ENCODE measurements around the gene PSMD13.

Gene PSMD13

GRCh38 chr11:203945-204586 is 32.7 kb upstream of the PSMD13 start:
- no peak for DNase-seq (ENCODE audit: low read depth in 3 of 3, low spot score in 1 of 3)

- no peak for DNase-seq (ENCODE audit: low read depth in 3 of 3, low spot score in 1 of 3)
Measured at GRCh38 chr11:204587-205109, 32.1 kb upstream of the PSMD13 start.

DNA sequence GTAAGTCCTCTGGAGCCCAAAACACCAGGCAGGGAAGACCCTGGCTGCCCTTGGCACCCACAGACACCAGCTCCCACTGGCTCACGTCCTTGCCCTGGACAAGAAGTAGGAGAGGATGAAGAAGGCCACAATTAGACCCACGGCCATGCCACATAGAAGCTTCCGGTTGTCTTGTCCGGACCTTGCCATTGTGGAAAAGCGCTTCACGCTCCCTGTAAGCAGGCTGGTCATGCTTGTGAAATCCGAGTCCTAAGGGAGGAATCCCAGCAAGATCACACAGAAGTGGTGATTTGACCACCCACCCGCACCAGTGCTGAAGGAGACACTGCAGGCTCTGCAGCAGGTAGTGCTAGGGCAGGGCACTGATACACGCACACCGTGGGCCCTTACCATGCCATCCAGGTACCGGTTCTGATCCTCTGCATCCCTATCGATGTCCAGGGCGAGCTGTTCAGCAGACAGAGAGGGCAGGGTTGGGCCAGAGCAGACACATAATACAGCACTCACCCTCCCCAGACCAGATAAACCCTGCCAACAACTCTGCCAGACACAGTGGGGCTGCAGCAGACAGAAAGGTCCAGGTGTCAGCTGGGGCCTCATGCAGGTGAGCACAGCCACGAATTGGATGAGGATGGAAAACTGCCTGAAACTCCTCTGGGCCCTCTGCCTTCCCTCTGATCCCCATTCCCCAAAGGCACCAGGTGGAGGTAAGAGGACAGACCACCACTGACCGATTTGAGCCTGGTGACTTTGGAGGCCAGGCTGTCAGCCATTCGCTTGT is 31.4 kb upstream of the PSMD13 start:
- no peak for DNase-seq (ENCODE audit: low read depth in 3 of 3, low spot score in 1 of 3)

GRCh38 chr11:206002-206384 is 30.8 kb upstream of the PSMD13 start:
- no peak for DNase-seq (ENCODE audit: low read depth in 3 of 3, low spot score in 1 of 3)

DNA sequence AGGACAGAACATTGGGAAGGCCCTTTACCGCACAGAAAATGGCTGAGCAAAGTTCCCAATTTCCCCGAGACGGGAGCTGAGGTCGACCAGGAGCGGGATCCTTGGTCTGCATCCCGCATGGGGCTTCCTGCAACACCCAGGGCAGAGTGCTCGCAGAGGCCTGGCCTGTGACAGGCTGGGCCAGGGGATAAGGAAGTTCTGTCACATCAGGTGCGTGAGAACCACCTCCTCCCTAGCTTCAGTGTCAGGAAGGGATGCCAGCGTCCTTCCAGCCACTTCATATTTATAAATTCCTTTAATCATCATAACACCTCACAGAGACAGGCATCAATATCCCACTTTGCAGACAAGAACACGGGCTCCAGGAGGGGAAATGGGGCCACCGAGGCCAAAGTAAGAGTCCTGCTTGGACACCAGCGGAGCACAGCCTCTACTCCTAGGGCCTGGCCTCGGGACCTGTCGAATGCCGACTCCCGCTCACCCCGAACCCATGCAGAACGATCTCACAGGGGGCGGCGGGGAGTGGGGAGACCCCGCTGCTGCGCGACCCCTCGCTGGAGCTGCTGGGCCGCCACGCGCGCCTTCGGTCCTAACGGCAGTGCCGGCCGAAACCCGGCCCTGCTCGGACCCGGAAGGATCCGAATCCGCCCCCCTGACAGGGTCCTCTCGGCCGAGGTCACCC is 30.1 kb upstream of the PSMD13 start:
- DNase-seq (ENCODE audit: low read depth in 3 of 3, low spot score in 1 of 3), result no peak

DNA sequence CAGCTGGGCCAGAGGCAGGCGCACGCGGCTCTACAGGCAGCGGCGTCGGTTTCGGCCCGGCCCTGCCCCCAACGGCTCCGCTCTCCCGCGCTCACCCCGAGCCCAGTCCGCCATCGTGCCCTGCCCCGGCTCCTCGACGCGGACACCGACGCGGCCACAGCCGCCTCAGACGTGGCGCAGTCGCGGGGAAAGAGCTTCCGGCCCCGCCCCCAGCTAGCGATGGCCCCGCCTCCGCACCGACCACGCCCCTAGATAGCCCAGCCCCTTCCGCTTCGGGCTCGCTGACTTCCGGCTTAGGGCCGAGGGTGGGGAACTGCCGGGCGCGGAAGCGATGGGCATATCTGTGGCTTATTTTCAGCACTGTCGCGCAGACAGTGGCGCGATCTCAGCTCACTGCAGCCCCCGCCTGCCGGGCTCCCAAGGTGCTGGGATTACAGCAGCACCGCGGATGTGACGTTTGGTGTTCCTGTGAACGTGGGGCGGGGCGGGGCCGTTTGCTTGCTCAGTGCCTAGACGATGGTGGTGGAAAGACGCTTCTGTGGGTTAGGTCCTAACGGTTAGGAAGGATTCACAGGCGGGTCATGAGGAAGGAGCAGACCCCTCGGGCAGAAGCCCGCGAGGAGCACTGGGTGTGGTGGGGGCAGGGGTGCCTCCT is 29.4 kb upstream of the PSMD13 start, which contains the start of the genes BET1L and RIC8A:
Gene BET1L, minus strand, starts transcription at position 192 of the 655 bp plus-strand sequence. Its CDS starts 78 bp downstream, at position 114.
Gene RIC8A, plus strand, starts transcription at position 501 of the 655 bp plus-strand sequence. CDS start 1,147 bp downstream, outside the sequence.
- peak; percentile 96 to 97 (median 96) for DNase-seq (ENCODE audit: low read depth in 3 of 3, low spot score in 1 of 3)

DNA sequence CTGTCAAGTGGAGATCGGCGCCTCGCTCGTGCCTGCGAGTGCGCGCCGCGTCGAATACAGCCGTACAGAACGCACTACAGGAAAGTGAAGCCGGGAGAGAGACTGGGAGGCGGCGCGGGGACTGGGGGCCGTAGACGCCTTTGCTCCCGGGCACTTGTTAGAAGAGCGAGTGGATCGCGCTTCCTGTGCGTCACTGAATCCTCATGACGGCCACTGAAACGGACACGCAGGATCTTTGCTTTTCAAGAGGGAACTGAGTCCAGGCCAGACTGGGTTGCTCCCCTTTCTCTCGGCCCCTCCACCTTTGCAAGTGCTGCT is 29.0 kb upstream of the PSMD13 start:
- DNase-seq (ENCODE audit: low read depth in 3 of 3, low spot score in 1 of 3), result peak in 1 of 3 donors; percentile 19

GRCh38 chr11:208181-208916 is 28.4 kb upstream of the PSMD13 start:
- peak; percentile 53 to 68 (median 64) for DNase-seq (ENCODE audit: low read depth in 3 of 3, low spot score in 1 of 3)

DNA sequence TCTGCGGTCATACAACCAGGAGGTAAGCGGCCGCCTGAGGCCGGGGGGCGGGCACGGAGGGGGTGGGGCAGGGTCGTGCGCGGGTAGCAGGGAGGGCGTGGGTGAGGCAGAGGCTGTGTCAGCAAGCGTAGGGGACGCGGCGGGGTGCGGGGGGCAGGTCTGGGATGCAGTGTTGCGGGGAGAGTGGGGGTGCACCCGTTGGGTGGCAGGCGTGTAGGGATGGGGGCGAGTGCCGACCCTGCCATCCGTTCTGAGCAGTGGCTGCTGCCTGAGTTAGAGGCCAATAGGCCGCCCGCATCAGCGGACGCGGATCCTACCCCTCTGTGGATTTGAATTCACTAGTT is 27.9 kb upstream of the PSMD13 start:
- DNase-seq (ENCODE audit: low read depth in 3 of 3, low spot score in 1 of 3), result no peak

GRCh38 chr11:209275-210121 is 27.3 kb upstream of the PSMD13 start:
- DNase-seq (ENCODE audit: low read depth in 3 of 3, low spot score in 1 of 3), result no peak

- DNase-seq (ENCODE audit: low read depth in 3 of 3, low spot score in 1 of 3), result no peak
Measured at GRCh38 chr11:210122-210802, 26.5 kb upstream of the PSMD13 start.

DNA sequence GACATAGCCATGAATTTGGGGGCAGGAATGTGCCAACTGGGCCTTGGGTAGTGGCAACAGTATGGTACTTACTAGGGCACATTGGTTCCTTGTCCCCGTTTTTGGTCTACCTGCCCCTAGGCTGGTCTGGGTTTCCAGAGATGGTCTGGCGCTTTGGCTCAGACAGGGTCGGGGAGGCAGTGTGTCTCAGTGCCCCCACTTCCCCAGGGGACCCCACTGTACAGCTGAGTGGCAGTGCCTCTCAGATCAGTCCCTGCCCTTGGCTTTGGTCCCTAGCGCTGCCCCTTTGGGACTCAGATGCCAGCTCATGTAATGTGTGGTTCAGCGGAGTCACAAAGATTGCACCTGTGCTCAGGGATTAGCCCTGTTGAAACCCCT is 26.0 kb upstream of the PSMD13 start:
- DNase-seq (ENCODE audit: low read depth in 3 of 3, low spot score in 1 of 3), result no peak

DNA sequence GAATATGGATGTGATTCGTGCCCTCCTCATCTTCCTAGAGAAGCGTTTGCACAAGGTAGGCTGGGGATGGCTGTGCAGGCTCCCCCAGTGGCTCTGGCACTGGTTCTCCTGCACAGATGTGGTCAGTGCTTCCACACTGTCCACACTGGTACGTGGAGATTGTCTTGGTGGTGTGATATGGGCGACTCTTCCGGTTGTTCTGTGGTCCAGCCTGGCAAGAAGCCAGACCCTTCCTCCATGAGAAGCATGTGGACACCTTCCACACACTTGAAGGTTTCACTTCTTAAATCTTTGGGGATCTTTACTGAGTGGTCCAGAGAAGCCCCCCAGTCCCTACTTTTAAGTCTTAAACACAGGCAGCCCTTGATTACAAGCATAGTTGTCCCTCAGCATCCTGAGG is 25.5 kb upstream of the PSMD13 start:
- no peak for DNase-seq (ENCODE audit: low read depth in 3 of 3, low spot score in 1 of 3)

- DNase-seq (ENCODE audit: low read depth in 3 of 3, low spot score in 1 of 3), result no peak
Measured at GRCh38 chr11:211741-212140, 25.0 kb upstream of the PSMD13 start.

GRCh38 chr11:212150-213100 is 24.4 kb upstream of the PSMD13 start:
- DNase-seq (ENCODE audit: low read depth in 3 of 3, low spot score in 1 of 3), result no peak

DNA sequence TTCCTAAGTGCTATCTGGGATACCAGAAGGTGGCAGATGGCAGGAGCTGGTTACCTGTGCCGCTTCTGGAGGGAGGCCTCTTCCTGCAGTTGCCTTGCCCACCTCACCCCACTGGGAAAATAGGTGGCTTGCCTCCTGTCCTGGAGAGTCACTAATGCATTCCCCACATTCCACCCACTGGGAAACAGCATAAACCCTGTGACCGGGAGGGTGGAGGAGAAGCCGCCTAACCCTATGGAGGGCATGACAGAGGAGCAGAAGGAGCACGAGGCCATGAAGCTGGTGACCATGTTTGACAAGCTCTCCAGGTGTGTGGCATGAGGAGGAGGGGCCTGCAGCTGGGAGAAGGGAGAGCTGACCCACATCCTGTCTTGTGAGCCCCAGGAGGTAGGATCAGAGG is 23.7 kb upstream of the PSMD13 start:
- DNase-seq (ENCODE audit: low read depth in 3 of 3, low spot score in 1 of 3), result no peak

GRCh38 chr11:214083-214482 is 22.7 kb upstream of the PSMD13 start:
- DNase-seq (ENCODE audit: low read depth in 3 of 3, low spot score in 1 of 3), result no peak

DNA sequence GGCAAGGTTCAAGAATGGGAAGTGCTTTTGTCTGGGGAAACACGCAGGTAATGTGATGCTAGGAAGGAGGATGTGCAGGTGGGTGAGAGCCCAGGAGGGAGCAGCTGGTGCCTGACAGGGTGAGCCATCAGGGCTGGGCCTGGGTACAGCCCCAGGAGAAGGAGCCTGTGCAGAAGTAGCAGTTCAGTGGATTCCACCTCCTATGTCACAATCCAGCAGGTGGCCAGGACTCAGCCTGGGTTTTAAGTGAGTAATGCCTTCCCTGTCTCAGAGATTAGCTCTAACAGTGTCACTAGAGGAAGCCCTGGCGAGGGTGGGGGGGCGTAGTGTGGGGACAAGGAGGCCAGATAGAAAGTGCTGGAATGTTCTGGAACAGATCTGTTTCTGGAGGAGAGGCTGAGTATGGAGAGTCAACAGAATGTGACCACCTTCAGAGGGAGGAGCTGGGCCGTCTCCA is 21.2 kb upstream of the PSMD13 start:
- DNase-seq (ENCODE audit: low read depth in 3 of 3, low spot score in 1 of 3), result no peak

Data from stimulated activated CD4-positive, alpha-beta T cell treated with anti-CD3 and anti-CD28 coated beads, TNF-alpha, amount 100 ng/mL, for 1 hour (primary cell).